T-helper 2 cell (primary cell): Measurements from ENCODE around the gene SORCS2.

Experiments used
- DNase-seq, 5 experiments: peaks; one replicate each; pipeline versions ENCODE4 v3.0.0 to v3.0.0-alpha.2; 2012 to 2022

Gene SORCS2

GRCh38 chr4:7248857-7249256, 56.5 kb downstream of the SORCS2 start:
- DNase-seq = no peak

GRCh38 chr4:7251321-7251720, 59.0 kb downstream of the SORCS2 start:
- DNase-seq = no peak

- no peak for DNase-seq
Observed at GRCh38 chr4:7252051-7252450, 59.7 kb downstream of the SORCS2 start.

- no peak for DNase-seq
Observed at GRCh38 chr4:7252510-7253340, 60.4 kb downstream of the SORCS2 start.

- no peak for DNase-seq
Observed at GRCh38 chr4:7253341-7253700, 61.0 kb downstream of the SORCS2 start.

- no peak for DNase-seq
Observed at GRCh38 chr4:7253837-7254236, 61.5 kb downstream of the SORCS2 start.

- DNase-seq = no peak
Observed at GRCh38 chr4:7254736-7255487, 62.6 kb downstream of the SORCS2 start.

GRCh38 chr4:7255488-7255881, 63.1 kb downstream of the SORCS2 start:
- no peak for DNase-seq

- DNase-seq = no peak
Observed at GRCh38 chr4:7255996-7256395, 63.7 kb downstream of the SORCS2 start.

GRCh38 chr4:7256984-7257810, 64.9 kb downstream of the SORCS2 start:
- no peak for DNase-seq

GRCh38 chr4:7259039-7259438, 66.7 kb downstream of the SORCS2 start:
- no peak for DNase-seq

GRCh38 chr4:7260569-7260968, 68.2 kb downstream of the SORCS2 start:
- DNase-seq = no peak

GRCh38 chr4:7261087-7261486, 68.7 kb downstream of the SORCS2 start:
- DNase-seq = no peak

GRCh38 chr4:7261536-7261935, 69.2 kb downstream of the SORCS2 start:
- no peak for DNase-seq

GRCh38 chr4:7262134-7262533, 69.8 kb downstream of the SORCS2 start:
- DNase-seq = no peak

GRCh38 chr4:7263166-7263565, 70.8 kb downstream of the SORCS2 start:
- DNase-seq = no peak

- no peak for DNase-seq
Observed at GRCh38 chr4:7264694-7265093, 72.4 kb downstream of the SORCS2 start.

GRCh38 chr4:7266525-7267292, 74.4 kb downstream of the SORCS2 start:
- no peak for DNase-seq

- DNase-seq = no peak
Observed at GRCh38 chr4:7267829-7268228, 75.5 kb downstream of the SORCS2 start.

GRCh38 chr4:7268941-7269340, 76.6 kb downstream of the SORCS2 start:
- DNase-seq = no peak

- DNase-seq = no peak
Observed at GRCh38 chr4:7270121-7270520, 77.8 kb downstream of the SORCS2 start.

- no peak for DNase-seq
Observed at GRCh38 chr4:7272404-7272803, 80.1 kb downstream of the SORCS2 start.
